Transverse colon (tissue), 4 donors: ENCODE measurements around the gene OR2AJ1.

Source experiments
- POLR2A ChIP-seq: fragments of 450-650 bp; IDR thresholded peaks from one replicate; pipeline ENCODE4 v1.6.1; 2016; ENCODE audit warnings: antibody characterized with exemption, mild to moderate bottlenecking, moderate library complexity
- POLR2AphosphoS5 ChIP-seq, 3 donors: sonication (generic); formaldehyde crosslinking; IDR thresholded peaks; one replicate each; pipeline ENCODE4 v1.6.1; 2016; ENCODE audit warnings: antibody characterized with exemption in 3 of 3
- TF ChIP-seq, protein P1 (sequence below), 5 experiments: fragments of 200-600 bp in 3 of 5; fragments of 450-650 bp in 2 of 5; sonication (generic) in 3 of 5; IDR thresholded peaks; 1 replicate in 2 of 5; 2 replicates in 3 of 5; pipeline ENCODE4 v1.5.1; 2016 to 2017; ENCODE audit warnings: antibody characterized with exemption in 5 of 5, inconsistent platforms in 3 of 5, mild to moderate bottlenecking in 2 of 5, moderate library complexity in 1 of 5

DNA sequence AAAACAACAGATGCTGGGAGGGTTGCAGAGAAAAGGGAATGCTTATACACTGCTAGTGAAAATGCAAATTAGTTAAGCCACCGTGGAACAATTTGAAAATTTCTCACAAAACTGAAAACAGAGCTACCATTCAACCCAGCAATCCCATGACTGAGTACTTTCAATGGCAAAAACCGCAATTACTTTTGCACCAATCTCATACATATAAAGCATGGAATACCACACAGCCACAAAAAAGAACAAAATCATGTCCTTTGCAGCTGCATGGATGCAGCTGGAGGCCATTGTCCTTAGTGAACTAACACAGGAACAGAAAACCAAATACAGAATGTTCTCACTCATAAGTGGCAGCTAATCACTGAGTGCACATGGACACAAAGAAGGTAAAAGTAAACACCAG is 10.9 kb upstream of the OR2AJ1 start:
- no peak for TF ChIP-seq POLR2A
- TF ChIP-seq, protein P1, sequence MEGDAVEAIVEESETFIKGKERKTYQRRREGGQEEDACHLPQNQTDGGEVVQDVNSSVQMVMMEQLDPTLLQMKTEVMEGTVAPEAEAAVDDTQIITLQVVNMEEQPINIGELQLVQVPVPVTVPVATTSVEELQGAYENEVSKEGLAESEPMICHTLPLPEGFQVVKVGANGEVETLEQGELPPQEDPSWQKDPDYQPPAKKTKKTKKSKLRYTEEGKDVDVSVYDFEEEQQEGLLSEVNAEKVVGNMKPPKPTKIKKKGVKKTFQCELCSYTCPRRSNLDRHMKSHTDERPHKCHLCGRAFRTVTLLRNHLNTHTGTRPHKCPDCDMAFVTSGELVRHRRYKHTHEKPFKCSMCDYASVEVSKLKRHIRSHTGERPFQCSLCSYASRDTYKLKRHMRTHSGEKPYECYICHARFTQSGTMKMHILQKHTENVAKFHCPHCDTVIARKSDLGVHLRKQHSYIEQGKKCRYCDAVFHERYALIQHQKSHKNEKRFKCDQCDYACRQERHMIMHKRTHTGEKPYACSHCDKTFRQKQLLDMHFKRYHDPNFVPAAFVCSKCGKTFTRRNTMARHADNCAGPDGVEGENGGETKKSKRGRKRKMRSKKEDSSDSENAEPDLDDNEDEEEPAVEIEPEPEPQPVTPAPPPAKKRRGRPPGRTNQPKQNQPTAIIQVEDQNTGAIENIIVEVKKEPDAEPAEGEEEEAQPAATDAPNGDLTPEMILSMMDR (IDR thresholded peaks at IDR 0.05) = no peak
- TF ChIP-seq POLR2AphosphoS5 (IDR thresholded peaks at IDR 0.05) = no peak
